NB4 (cell line): ENCODE results near the gene RPS6KC1.

Experiments
- DNase-seq: peaks from one replicate; pipeline ENCODE4 v3.0.0; 2010; ENCODE audit warnings: low read depth
- H3K4me3 ChIP-seq: one replicate; pipeline ENCODE4 v1.5.1; 2011; ENCODE audit warnings: mild to moderate bottlenecking, low read depth, low read length, moderate library complexity
- CTCF ChIP-seq: IDR thresholded peaks from one replicate; pipeline ENCODE4 v1.5.1; 2012; ENCODE audit warnings: low read depth, low read length
- MAX ChIP-seq: IDR thresholded peaks from 2 replicates; pipeline ENCODE4 v1.6.1; 2011; ENCODE audit warnings: low read depth, low read length
- MYC ChIP-seq: IDR thresholded peaks from 2 replicates; pipeline ENCODE4 v1.6.1; 2011; ENCODE audit warnings: low read depth, low read length
- POLR2A ChIP-seq: IDR thresholded peaks from 2 replicates; pipeline ENCODE4 v1.6.1; 2011; ENCODE audit warnings: mild to moderate bottlenecking; ENCODE audit not compliant: insufficient read length; ENCODE audit errors: extremely low read depth

Gene RPS6KC1

GRCh38 chr1:213231795-213232231 lies 180.8 kb downstream of the RPS6KC1 start:
- no peak for DNase-seq
- no peak overlapping the region for H3K4me3 ChIP-seq
- TF ChIP-seq CTCF (no peak), POLR2A (no peak), MYC (no peak), MAX (no peak)

GRCh38 chr1:213242883-213243282 lies 191.8 kb downstream of the RPS6KC1 start:
- no peak for TF ChIP-seq MAX
- no peak for TF ChIP-seq CTCF
- TF ChIP-seq MYC, result no peak
- no peak for TF ChIP-seq POLR2A
- no peak for DNase-seq
- no peak overlapping the region for H3K4me3 ChIP-seq

GRCh38 chr1:213244664-213245091 lies 193.6 kb downstream of the RPS6KC1 start:
- no peak overlapping the region for H3K4me3 ChIP-seq
- DNase-seq, result peak; percentile 65
- peak; percentile 36 for TF ChIP-seq CTCF
- TF ChIP-seq MAX, result no peak
- TF ChIP-seq MYC, result no peak
- TF ChIP-seq POLR2A, result no peak

GRCh38 chr1:213245260-213245910 lies 194.3 kb downstream of the RPS6KC1 start:
- no peak overlapping the region for H3K4me3 ChIP-seq

GRCh38 chr1:213247038-213247437 lies 196.0 kb downstream of the RPS6KC1 start:
- no peak for TF ChIP-seq MAX
- TF ChIP-seq MYC, result no peak
- no peak for TF ChIP-seq CTCF
- no peak for TF ChIP-seq POLR2A
- H3K4me3 ChIP-seq, result no peak overlapping the region
- DNase-seq, result no peak

More at GRCh38 chr1:213245260-213245910, 194.3 kb downstream of the RPS6KC1 start:
- no peak for TF ChIP-seq CTCF
- TF ChIP-seq POLR2A, result no peak
- TF ChIP-seq MAX, result no peak
- no peak for DNase-seq
